AG04449 (cell line): ENCODE data around the gene ADAMTS19.

Source experiments
- CTCF ChIA-PET: fragments of 350-600 bp; formaldehyde crosslinking; extraction: SDS; loops from one replicate; lab custom pipeline; 2021; ENCODE audit warnings: antibody characterized with exemption; lab: Yijun Ruan, JAX
- POLR2A ChIA-PET: fragments of 400-600, 350-600 bp; formaldehyde crosslinking; extraction: SDS; loops from one replicate; lab custom pipeline; 2020; ENCODE audit warnings: antibody characterized with exemption, inconsistent platforms; lab: Yijun Ruan, JAX
- DNase-seq: peaks from one replicate; pipeline ENCODE4 v3.0.0-alpha.2; 2010; ENCODE audit warnings: low read depth, low spot score
- H3K4me3 ChIP-seq: 2 replicates; pipeline ENCODE4 v1.5.1; 2011; ENCODE audit warnings: low read depth, mild to moderate bottlenecking, control low read depth, low read length
- TF ChIP-seq, protein P1 (sequence below): IDR thresholded peaks from one replicate; pipeline ENCODE4 v1.5.1; 2011; ENCODE audit warnings: mild to moderate bottlenecking, moderate library complexity, low read length, control low read depth, inconsistent platforms; ENCODE audit not compliant: insufficient read depth; ENCODE audit errors: missing control alignments

The ADAMTS19 gene

DNA sequence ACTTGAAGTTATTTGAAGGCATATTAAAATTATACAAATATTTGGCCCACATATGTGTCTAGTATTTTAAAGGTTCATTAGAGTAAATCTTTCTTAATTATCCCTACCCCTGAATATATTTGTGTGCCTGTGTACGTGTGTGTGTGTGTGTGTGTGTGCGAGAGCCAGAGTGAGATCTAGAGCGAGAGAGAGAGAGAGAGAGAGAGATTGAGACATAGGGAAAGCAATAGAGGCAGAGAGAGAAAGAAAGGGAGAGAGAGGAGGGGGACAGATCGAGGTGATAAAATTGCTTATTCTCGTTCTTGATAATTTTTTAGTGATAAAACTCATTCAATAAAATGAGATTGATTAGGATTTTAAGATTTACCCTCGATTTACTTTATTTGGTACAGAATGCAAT, 47.4 kb downstream of the ADAMTS19 start:
- ChIA-PET POLR2A (no interaction called here), CTCF (no interaction called here)
- no peak overlapping the region for H3K4me3 ChIP-seq
- DNase-seq: no peak
- TF ChIP-seq, protein P1, sequence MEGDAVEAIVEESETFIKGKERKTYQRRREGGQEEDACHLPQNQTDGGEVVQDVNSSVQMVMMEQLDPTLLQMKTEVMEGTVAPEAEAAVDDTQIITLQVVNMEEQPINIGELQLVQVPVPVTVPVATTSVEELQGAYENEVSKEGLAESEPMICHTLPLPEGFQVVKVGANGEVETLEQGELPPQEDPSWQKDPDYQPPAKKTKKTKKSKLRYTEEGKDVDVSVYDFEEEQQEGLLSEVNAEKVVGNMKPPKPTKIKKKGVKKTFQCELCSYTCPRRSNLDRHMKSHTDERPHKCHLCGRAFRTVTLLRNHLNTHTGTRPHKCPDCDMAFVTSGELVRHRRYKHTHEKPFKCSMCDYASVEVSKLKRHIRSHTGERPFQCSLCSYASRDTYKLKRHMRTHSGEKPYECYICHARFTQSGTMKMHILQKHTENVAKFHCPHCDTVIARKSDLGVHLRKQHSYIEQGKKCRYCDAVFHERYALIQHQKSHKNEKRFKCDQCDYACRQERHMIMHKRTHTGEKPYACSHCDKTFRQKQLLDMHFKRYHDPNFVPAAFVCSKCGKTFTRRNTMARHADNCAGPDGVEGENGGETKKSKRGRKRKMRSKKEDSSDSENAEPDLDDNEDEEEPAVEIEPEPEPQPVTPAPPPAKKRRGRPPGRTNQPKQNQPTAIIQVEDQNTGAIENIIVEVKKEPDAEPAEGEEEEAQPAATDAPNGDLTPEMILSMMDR: no peak

DNA sequence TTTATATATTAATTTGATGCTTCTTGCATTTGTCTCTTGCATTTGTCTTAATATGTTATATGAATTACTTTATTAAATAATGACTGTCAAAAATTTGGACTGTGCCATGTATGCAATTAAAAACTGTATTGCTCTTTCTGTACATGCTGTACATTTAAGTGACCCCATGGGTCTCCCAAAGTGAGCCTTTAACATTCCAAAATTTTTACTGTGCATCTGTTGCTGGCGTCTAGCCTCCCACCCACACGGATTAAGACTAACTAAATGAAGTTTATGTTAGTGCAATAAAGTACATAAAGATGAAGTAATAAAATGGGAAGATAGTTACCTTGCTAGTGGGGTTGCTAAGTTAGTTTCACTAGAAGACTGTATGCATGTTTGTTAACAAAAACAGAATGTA, 48.5 kb downstream of the ADAMTS19 start:
- TF ChIP-seq, protein P1: no peak
- POLR2A ChIA-PET: no interaction called here
- CTCF ChIA-PET: no interaction called here
- no peak for DNase-seq
- no peak overlapping the region for H3K4me3 ChIP-seq

DNA sequence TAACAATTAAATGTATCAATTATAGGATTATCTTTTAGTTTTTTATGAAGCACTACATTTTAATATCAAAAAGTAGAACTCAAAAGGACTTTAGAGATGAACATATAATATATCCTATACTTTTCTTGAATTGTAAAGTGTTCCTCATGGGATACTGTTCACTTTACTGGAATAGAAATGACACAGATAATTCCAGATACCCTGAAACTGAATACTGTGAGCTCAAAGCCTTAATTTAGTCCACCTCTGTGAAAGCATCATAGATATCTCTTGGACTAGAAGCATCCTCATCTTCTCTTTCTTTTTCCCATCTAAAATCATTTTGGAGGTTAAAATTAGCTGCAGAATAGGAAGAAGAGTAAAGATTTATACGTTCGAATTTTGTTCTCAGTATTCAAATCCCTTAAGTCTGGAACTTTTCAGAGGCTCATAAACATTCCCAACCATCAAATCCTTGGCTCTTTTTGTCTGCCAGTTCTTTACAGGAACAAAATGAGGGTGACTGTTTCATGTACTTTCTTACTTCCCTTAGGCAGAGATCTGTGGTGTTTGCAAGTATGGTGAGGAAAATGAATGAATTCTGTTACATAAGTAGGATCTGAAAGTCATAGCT, 49.4 kb downstream of the ADAMTS19 start:
- TF ChIP-seq, protein P1: no peak
- H3K4me3 ChIP-seq: no peak overlapping the region
- CTCF ChIA-PET: no interaction called here
- POLR2A ChIA-PET: no interaction called here
- DNase-seq: no peak

DNA sequence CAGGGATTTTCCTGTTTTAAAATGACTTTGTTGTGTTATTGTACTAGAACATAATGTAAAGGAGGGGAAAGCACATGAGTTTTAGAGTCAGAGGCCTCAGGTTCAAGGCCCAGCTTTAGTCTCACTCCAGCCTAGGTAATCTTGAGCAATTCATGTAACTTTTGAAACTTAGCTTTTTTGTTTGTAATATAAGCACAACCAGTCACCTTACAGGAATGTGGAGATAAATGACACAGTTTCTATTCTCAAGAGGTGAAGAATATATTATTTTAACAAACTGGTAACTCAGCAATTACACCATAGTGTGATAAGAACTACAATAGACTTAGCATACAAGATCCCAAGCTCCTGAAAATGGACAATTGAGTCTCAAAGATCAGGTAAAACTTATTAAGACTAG, 51.2 kb downstream of the ADAMTS19 start:
- H3K4me3 ChIP-seq: no peak overlapping the region
- ChIA-PET CTCF (no interaction called here), POLR2A (no interaction called here)
- DNase-seq: no peak
- TF ChIP-seq, protein P1: no peak

DNA sequence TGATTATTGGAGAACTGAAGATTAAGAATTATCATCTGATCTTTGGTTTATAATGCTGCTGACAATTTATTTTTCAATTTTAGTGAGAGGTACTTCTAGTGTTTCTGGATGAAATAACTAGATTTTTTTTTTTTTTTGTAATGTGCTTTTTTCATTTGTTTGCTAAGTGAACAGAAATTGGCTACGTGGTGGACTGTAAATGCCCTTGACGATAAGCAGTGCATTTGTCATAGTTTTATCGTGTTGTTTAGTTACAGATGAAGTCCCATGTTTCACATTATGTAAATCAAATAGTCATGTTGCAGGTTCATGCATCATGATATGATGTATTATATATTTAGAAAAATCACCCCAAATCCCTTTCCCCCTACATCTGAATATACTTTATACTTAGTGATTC, 81.0 kb downstream of the ADAMTS19 start:
- H3K4me3 ChIP-seq: no peak overlapping the region
- TF ChIP-seq, protein P1: no peak
- ChIA-PET POLR2A (no interaction called here), CTCF (no interaction called here)
- no peak for DNase-seq

DNA sequence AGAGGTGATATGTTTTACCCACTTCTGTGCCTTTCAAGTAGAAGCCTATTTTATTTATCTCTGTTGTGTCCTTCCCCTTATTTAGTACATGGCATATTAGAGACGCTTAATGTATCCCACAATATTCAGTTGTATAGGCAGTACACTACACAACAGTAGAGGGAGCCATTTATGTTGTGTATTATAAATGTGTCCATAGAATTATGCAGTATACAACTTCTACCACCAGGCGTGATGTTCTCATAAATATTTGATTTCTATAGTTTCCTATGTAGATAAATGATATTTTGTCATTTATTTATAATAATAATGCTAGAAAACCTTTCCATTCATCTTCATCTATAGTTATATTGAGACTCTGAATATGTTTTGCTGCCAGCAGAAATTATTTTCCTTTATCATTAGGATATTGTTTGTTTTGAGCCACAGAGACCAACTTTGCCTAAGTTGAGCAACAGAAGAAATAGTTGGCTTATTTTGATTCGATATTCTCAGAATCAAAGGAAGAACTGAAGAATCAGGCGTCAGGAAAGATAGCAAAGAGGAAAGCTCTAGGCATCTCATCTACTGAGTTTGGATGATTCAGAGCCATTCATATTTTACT, 81.7 kb downstream of the ADAMTS19 start:
- TF ChIP-seq, protein P1: peak; percentile 14
- CTCF ChIA-PET: no interaction called here
- no peak overlapping the region for H3K4me3 ChIP-seq
- POLR2A ChIA-PET: no interaction called here
- no peak for DNase-seq
